SKM-1 treated with dmso at 0.1 percent for 144 hours (cell line): ENCODE measurements around the gene ATP6AP2.
A peak's percentile ranks its signal among the peaks of the same experiment; 100 is the strongest.
"Not testable (repeated sequence)": the region's sequence is repeated elsewhere in the genome, so short reads cannot be mapped to it uniquely, and the experiment has no call there.

Experiments used
- DNase-seq: peaks from one replicate; lab custom pipeline; 2025; ENCODE audit not compliant: unreplicated experiment; lab: John Stamatoyannopoulos, UW

ATP6AP2 gene

GRCh38 chrX:40580537-40581335, at the start of gene ATP6AP2:
TSS of gene ATP6AP2 (plus strand) at chrX:40580970. CDS start at chrX:40581066, 96 bp downstream.
- DNase-seq, result peak; percentile 85

GRCh38 chrX:40531056-40531826, 49.5 kb upstream of the ATP6AP2 start:
- DNase-seq, result no peak

- DNase-seq, result no peak
Observed at GRCh38 chrX:40537310-40537709, 43.5 kb upstream of the ATP6AP2 start.

- DNase-seq, result no peak
Observed at GRCh38 chrX:40538406-40538805, 42.4 kb upstream of the ATP6AP2 start.

- DNase-seq, result peak; percentile 82
Observed at GRCh38 chrX:40539214-40540142, 41.3 kb upstream of the ATP6AP2 start.

- DNase-seq, result no peak
Observed at GRCh38 chrX:40542208-40542607, 38.6 kb upstream of the ATP6AP2 start.

- no peak for DNase-seq
Observed at GRCh38 chrX:40542972-40543371, 37.8 kb upstream of the ATP6AP2 start.

- DNase-seq, result no peak
Observed at GRCh38 chrX:40543661-40544328, 37.0 kb upstream of the ATP6AP2 start.

GRCh38 chrX:40544343-40545266, 36.2 kb upstream of the ATP6AP2 start:
- no peak for DNase-seq

GRCh38 chrX:40546870-40547269, 33.9 kb upstream of the ATP6AP2 start:
- no peak for DNase-seq

GRCh38 chrX:40550066-40550465, 30.7 kb upstream of the ATP6AP2 start:
- DNase-seq, result no peak

- no peak for DNase-seq
Observed at GRCh38 chrX:40552768-40553167, 28.0 kb upstream of the ATP6AP2 start.

GRCh38 chrX:40558590-40558989, 22.2 kb upstream of the ATP6AP2 start:
- no peak for DNase-seq

- no peak for DNase-seq
Observed at GRCh38 chrX:40563784-40564183, 17.0 kb upstream of the ATP6AP2 start.

- DNase-seq, result no peak
Observed at GRCh38 chrX:40564447-40564846, 16.3 kb upstream of the ATP6AP2 start.

GRCh38 chrX:40570346-40571093, 10.2 kb upstream of the ATP6AP2 start:
- peak; percentile 63 for DNase-seq

GRCh38 chrX:40571164-40571563, 9.6 kb upstream of the ATP6AP2 start:
- DNase-seq, result not testable (repeated sequence)

- no peak for DNase-seq
Observed at GRCh38 chrX:40571600-40571999, 9.2 kb upstream of the ATP6AP2 start.

- DNase-seq, result no peak
Observed at GRCh38 chrX:40573763-40574162, 7.0 kb upstream of the ATP6AP2 start.
